ENCODE data around the gene RFPL3.
"Not testable (repeated sequence)": the region's sequence is repeated elsewhere in the genome, so short reads cannot be mapped to it uniquely, and the experiment has no call there.

The RFPL3 gene

DNA sequence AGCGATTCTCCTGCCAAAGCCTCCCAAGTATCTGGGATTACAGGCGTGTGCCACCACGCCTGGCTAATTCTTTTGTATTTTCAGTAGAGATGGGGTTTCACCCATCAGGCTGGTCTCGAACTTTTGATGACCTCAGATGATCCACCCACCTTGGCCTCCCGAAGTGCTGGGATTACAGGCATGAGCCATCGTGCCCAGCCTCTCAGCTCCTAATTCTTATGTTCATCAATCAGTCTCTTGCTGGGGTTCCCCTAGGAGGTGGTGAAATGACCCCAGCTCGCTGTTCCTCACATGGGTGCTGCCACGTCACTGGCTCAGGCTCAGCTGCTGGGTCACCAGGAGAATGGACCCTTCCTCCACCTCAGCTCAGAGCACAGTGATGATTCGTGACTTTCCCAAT, at the start of gene RFPL3:
Gene RFPL3, plus strand, starts transcription at position 301 of the 400 bp plus-strand sequence. CDS start 205 bp downstream, outside the sequence.
- not testable (repeated sequence) for DNase-seq

DNA sequence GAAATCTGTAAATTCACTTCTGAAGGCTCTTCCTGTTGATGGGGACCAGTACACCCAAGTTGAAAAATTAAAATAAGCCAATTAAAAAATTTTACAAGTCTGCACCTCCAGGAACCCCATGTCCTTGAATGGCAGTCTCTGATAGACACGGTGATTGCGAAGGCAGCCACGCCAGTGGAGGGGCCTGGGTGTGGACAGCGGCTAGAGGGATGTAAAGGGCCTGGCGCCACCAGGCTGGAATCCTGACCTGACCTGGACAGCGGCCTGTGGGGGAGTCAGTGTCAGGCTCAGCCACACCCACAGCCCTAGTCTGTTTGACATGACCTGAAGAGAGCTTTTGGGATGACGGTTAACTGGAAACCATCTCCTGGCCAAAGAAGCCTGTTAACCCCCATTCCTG, 49.5 kb upstream of the RFPL3 start:
- no peak for DNase-seq

DNA sequence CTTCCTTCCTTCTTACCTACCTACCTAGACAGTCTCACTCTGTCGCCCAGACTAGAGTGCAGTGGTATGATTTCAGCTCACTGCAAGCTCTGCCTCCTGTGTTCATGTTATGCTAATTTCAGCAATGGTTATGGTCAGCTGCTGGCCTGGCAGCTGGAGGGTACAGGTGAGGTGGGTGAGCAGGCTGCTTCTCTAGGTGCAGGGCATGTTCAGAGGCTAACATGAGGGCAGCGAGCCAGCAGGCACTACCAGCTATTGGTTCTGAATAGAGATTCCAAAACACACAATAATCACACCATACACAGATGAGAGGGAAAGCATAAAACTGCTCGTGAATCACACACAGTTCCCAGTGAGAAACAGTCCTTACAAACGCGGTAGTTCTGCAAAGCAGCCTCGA, 48.7 kb upstream of the RFPL3 start:
- no peak for DNase-seq

DNA sequence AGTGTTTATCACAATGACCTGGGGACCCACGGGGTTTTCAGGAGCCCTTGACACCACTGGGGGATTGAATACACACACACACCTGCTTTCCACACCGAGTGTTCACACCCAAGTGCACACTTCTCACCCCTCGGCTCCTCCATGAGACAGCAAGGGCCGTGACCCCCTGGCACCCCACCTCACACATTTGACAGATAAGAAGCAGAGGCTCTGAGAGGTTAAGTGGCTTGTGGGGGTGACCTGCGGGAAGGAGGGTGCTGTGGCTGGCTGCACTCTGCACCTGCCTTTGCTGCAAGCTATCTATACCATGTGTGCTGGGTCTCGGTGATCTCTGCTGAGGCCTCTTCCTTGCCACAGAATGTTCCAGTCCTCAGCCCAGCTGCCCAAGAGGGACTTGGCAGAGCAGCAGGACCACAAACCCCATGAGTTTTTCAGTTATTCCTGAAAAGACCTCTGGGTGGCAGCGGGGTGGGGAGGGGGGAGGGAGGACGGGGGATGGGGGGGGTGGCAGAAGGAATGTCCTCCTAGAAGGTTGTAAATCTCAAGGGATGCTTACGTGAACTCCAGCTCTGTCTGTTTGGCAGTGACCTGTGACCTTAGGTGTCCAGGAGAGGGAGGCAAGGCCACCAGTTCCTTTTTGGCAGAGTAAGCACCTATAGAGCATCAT, 47.9 kb upstream of the RFPL3 start:
- no peak for DNase-seq

DNA sequence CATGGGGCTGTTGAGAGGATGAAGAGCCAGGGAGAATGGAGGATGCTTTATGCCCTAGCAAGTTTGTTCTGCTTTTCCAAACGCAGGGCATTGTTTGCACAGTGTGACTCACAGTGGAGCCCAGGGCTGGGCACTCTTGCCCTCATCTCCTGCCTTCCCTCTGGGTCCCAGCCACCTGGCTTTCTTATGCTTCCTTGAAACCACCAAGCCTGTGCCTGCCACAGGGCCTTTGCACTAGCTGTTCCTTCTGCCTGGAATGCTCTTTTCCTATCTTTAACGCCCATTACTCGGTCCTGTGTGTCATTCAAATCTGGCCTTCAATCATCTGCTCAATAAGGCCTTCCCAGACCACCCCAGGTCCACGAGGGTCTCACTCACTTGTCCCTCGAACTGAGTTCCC, 46.9 kb upstream of the RFPL3 start:
- DNase-seq, result no peak

DNA sequence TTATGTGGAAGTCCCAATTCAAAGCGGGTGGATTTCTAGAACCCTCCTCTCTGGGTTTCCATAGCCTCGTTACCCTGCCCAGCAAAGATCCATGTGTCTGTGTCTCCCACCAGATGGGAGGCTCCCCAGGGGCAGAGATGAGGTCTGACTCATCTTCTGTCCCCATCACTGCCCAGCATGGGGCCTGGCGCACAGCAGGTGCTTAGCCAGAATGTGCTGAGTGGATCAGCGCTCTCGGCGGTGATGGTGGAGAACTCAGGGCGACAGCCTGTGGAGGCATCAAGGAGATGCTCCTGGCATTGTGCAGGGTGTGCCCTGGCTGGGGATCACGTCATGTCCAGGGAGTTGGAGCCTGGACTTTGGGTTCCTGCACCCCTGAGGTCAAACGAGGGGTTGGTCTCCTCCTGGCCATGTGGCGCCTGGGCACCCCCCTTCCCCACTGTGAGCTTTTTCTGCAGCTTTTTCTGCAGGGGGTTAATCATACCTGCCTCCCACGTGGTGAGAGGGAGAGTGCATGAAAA, 46.1 kb upstream of the RFPL3 start:
- no peak for DNase-seq

DNA sequence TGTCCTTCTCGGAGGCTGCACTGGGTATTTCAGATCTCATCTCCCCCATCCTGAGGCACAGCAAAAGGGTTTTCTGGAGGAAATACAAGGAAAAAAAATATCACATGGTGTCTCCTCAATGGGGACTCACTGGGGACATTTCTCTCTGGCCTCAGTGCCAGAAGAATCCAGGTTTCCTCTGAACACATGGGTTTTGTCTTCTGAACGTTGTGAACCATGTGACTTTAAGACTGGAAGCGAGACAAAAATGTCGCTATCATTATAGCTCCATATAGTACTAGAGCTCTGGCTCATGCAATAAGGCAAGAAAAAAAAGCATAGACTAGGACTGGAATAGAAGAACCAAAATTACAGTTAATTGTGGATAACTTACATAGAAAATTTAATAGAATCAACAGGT, 44.9 kb upstream of the RFPL3 start:
- no peak for DNase-seq

DNA sequence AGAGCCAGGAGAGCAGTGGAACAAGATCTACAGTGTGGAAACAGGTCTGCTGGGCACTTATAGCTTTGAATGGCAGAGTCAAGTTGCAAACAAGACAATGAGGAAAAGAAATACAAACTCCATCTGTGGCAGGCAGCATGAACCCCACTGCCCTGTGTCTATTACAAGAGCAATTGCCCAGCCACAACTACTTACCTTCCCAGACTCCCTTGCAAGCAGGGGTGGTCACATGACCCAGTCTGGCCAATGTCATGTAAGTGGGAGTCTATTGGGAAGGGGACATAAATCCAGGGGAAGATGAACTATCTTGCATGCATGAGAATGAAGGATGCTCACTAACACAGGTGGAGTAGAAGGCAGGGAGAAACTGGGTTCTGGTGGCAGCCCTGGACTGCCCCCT, 44.1 kb upstream of the RFPL3 start:
- no peak for DNase-seq

DNA sequence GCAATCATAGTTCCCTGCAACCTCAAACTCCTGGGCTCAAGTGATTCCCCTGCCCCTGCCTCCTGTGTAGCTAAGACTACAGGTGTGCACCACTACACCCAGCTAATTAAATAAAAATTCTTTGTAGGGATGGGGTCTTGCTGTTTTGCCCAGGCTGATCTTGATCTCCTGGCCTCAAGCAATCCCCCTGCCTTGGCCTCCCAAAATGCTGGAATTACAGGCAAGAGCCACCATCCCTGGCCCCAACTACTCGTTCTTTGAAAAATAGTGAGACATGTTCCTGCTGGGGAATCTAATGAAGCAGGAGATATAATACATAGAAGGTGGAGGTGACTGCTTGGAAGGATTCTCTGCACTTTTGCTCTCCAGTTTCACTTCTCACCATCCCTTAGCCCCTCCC, 40.1 kb upstream of the RFPL3 start:
- no peak for DNase-seq

DNA sequence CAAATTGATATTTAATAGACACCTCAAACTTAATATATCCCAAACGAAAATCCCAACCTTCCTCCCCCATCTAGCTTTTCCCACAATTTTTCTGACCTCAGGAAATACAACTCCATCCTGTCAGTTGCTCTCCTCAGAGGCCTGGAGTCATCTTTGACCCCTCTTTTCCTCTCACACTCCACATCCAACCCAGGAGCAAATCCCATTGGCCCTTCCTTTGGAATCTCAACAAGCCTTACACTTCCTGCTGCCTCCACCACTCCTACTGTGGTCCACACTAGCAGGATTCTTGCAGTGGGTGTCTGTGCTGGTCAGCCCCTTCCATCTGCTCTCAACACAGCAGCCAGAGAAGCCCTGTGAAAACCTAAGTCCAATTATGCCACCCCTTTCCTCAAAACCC, 39.3 kb upstream of the RFPL3 start:
- no peak for DNase-seq

DNA sequence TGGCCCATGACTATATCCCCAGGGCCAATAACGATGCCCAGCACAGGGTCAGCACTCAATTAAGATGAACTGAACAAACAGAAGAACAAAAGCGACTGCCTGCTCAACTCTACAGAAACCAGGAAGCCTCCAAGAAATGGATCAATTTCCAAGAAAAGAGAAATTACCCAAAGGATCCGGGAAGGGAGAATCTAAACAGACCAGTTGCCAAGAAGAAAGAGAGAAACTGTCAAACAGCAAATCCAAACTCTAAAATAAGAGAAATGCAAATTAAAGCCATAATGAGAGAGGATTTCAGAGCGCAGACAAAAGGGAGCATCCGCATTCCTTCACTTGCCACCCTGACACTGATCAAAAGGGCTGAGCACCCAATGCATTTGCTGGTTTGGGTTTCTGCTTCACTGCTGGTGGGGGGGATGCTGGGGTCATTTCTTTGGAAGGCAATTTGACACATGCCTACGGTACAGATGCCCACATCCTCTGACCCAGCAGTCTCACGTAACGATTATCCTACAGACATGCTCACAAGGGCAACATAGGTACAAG, 37.7 kb upstream of the RFPL3 start:
- no peak for DNase-seq

DNA sequence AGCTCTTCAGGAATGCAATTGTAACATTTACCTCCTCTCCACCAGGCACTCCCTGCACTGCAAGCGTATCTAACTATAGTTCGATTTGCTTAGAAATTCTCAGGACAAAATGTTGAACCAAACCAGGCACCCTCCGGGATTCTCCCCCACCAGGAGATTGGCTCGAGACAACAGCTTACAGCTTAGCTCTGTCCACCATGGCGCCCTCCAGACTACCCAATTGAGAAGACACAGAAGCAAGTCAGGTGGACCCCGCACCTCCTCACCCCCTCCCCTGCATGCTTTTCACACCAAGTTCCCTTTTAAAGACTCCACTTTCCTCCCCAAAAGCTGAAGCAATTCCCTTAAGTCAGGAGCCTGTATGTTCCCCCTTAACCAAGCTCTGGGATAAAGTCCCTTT, 34.7 kb upstream of the RFPL3 start:
- no peak for DNase-seq

DNA sequence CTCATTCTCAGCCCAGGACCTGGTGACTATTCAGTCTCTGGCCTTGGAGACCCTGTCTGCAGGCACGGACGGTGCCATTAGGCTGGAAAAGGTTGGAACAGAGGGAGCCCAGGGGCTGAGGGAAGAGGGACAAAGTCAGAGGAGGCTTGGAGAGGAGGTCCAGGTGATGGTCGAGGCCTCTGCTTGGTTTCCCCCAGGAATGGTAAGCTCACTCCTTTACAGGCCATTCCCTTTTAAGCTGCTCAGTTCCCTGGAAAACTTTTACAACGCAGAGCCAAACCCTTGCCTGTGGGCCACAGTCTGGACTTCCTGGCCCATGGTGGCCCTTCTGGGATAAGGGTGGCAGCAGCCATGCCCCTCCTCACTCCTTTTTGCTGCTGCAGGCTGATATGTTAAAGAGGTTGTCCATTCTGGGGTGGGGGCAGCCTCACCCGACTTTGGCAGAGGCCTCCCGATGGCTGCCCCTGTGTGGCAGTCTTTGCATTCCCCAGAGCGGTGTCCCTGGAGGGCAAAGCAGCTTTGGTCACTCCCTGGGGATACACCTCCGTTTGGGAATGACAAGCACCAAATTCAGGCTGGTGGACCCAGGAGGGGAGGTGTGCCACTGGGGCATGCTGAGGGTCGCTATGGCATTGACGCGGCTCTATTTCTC, 34.0 kb upstream of the RFPL3 start:
- no peak for DNase-seq

DNA sequence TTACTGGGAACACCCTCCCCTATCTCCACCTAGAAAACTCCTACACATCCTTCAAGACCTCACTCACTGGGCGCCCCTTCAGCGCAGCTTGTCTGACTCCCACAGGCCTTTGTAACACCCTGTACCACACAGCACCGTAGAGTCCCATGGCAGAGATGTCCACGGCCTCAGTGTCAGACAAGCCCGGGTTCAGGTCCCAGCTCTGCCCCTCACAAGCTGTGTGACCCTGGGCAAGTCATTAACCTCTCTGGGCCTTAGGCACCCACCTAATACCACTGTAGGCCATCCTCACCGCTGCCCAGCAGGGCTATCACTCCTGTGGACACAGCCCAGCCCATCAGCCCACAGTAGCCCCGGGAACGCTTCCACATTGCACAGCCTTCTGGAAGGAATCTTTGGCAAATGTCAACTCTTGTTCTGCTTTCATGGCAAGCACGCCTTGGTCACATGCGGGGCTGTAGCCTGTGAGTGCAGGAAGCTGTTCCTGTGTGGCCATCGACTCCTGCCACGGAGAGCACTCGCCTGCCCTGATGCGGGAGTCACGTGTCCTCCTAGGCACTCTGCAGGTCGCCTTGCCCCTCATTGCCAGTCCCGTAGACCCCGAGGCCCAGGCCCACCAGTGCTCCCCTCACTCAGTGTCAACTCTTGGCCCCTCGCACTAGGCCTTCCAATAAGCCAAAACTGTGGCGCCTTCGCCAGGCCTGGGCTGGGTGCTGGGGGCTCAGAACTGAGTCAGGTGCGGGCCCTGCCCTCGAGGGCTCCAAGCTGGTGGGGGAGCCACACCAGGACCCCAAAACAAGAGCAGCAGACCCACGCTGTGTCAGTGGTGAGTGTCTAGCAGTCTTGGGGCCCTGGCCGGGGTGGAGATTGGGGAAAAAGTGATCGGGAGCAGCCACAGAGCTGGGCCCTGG, 32.9 kb upstream of the RFPL3 start:
- no peak for DNase-seq

DNA sequence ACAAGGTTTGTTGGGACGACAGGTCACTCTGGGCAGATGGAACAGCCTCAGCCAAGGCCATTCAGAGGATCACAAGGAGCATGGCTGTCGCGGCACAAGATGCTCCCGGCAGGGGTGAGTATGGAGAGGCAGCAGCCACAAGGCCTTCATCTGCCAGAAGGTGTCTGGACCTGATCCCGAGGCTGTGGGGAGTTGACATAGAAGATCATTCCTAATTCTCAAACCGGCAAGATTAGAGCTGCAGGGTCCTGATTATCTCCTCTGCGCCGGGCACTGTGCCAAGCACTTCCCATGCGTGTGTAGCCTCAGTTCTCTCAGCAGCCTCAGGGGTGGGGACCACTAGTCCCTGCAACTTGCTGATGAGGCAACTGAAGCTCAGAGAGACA, 32.3 kb upstream of the RFPL3 start:
- no peak for DNase-seq

DNA sequence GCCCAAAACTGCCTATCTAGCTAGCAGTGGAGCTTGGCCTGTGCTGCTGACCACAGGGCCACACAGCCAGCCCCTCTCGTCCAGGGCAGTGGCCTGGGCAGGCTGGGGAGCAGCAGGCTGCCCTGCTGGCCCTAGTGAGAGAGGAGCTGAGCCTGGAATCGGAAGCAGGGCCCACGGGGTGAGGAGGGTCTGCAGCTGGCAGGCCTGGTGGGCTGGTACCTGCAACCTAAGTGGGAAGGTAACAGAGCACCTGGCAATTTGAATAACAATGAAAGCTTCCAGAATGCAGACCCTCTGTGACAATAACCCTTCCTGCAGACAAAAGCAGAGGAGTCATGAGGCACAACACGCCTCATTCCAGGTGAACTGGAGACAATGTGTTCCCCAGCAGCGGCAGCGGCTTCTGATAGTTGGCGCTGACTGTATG, 31.8 kb upstream of the RFPL3 start:
- DNase-seq, result no peak

DNA sequence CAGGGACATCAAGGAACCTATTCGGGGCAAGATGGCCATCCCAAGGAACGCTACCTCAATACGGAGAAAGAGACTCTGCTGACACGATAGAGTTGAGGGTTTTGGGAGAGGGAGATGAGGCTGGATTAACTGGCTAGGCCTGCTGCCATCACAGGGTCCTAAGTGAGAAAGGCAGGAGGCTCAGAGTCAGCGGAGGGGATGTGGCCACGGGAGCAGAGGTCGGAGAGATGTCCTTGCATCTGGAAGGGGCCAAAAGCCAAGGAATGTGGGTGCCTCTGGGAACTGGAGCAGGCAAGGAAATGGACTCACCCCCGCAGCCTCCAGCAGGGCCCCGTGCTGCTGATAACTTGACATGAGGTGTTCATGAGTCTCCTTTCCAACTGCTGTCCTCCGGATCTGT, 31.0 kb upstream of the RFPL3 start:
- DNase-seq, result no peak

DNA sequence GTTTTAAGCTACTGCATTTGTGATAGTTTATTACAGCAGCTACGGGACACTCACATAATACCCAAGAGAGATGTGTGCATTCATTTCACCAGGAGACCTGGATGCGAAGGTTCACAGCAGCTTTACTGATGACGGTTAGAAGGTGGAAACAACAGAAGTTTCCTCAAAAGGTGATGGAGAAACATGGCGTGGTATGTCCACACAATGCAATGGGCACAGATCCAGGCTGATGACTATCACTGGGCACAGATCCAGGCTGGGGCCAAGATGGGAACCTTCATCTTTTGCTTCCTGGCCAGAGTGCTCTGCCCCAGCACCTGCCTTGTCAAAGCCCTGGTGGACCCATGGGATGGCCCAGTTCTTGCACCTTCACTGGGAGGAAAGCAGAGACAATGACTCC, 30.6 kb upstream of the RFPL3 start:
- DNase-seq, result no peak

DNA sequence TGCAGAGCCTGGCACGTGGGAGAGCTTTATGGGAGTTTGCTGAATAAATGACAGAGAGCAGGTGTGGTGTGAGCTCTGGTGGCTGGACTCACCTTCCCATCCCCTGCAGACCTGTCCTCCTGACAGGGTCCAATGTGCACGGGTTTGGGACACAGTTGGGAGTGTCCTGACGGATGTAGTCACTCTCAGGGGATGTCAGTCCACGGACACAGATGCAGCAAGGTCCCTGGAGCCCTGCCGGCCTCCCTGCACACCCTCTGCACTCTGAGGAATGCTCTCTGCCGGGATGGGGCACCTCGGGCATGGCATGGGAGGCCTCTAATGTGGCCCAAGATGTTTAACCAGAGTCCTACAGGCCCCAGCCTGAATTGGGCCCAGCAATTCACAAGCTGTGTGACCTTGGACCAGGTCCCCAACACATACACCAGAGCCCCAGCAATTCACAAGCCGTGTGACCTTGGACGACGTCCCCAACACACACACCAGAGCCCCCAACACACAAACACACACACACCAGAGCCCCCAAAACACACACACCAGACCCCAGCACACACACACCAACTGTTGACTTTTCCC, 30.0 kb upstream of the RFPL3 start:
- no peak for DNase-seq

DNA sequence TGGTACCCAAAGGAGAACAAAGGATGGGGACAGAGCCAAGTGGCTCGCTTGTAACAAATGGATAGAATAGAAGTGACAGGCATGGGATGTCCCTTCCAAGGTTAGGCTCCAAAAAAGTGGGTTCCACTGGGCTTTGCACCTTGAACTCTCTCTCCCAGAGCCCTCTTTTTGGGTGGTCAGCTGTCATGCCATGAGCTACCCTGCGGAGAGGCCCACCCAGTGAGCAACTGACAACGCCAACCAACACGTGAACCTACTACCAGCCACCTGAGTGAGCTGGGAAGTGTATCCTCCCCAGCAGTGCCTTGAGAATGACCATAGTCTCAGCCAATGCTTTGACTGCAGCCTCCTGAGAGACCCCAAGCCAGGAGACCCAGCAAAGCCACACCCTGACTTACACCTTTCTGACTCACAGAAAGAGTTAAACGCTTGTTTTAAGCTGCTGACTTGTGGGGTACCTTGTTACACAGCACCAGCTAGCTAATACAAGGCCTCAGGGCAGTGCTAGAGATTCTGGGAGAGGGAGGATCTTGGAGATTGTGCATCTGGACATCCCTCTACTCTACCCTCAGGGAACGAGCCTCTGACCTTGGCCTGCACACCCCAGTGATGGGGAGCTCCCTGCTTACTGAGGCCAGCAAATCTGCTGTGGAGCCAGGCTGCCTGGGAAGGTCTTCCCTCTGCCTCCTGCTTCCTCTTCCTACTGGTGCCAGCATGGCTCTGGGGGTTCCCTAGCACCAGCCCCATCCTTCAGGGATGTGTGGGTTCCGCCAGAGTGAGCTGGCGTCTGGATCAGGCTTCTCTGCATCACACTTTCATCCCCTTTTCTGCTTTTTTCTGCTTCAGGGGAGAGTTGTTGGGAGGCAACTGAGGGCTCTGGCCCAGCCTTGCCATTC, 29.1 kb upstream of the RFPL3 start:
- no peak for DNase-seq

DNA sequence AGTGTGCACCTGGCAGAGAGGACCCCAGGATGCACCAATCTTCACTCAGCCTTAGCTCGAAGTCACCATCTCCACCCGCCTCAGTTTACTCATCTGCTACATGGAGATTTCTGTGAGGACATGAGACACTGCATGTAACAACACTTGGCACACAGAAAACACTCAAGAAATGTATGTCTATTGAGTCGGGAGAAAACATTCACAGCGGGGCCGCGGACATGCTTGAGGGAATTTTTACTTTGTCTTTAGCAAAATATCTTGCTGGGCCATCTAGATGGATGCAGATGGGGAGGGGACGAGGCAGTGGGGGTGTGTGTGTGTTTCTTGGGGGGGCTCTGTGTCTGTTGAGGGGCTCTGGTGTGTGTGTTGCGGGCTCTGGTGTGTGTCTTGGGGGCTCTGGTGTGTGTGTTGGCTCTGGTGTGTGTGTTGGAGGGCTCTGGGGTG, 28.4 kb upstream of the RFPL3 start:
- no peak for DNase-seq
